Loucy (cell line): ENCODE data around the gene TSG101.

Experiments used
- H2AFZ ChIP-seq: fragments of 200-600 bp; sonication (generic); 2 replicates; pipeline ENCODE4 v1.6.0; 2016; ENCODE audit warnings: antibody characterized with exemption, mild to moderate bottlenecking, low read length, moderate library complexity
- H3F3A ChIP-seq: fragments of 200-600 bp; 2 replicates; pipeline ENCODE4 v1.6.0; 2016; ENCODE audit warnings: antibody characterized with exemption, low read depth, mild to moderate bottlenecking
- H3K27me3 ChIP-seq: fragments of 200-600 bp; sonication (generic); 2 replicates; pipeline ENCODE4 v1.6.1; 2014; ENCODE audit warnings: low read length, mild to moderate bottlenecking; ENCODE audit not compliant: insufficient read depth, poor library complexity, severe bottlenecking
- H3K36me3 ChIP-seq: fragments of 200-600 bp; sonication (generic); 2 replicates; pipeline ENCODE4 v1.6.1; 2016; ENCODE audit warnings: low read length; ENCODE audit not compliant: insufficient read depth
- H3K4me1 ChIP-seq: fragments of 200-600 bp; sonication (generic); 2 replicates; pipeline ENCODE4 v1.5.1; 2014; ENCODE audit warnings: low read length, mild to moderate bottlenecking; ENCODE audit not compliant: insufficient read depth, poor library complexity, severe bottlenecking
- H3K4me2 ChIP-seq: fragments of 200-600 bp; sonication (generic); 2 replicates; pipeline ENCODE4 v1.6.0; 2014; ENCODE audit warnings: antibody characterized with exemption, low read length, low read depth, mild to moderate bottlenecking; ENCODE audit not compliant: poor library complexity, severe bottlenecking
- H3K4me3 ChIP-seq: fragments of 200-600 bp; sonication (generic); 2 replicates; pipeline ENCODE4 v1.5.1; 2014; ENCODE audit warnings: low read length, mild to moderate bottlenecking, mixed read lengths; ENCODE audit not compliant: poor library complexity, severe bottlenecking
- H3K79me2 ChIP-seq: fragments of 200-600 bp; sonication (generic); 2 replicates; pipeline ENCODE4 v1.6.1; 2014; ENCODE audit warnings: low read length; ENCODE audit not compliant: insufficient read depth
- H3K9ac ChIP-seq: fragments of 200-600 bp; sonication (generic); 2 replicates; pipeline ENCODE4 v1.6.0; 2014; ENCODE audit warnings: mild to moderate bottlenecking, low read depth, low read length, moderate library complexity; ENCODE audit not compliant: poor library complexity, severe bottlenecking
- H3K9me2 ChIP-seq: fragments of 200-600 bp; sonication (generic); replicated peaks from 2 replicates; pipeline ENCODE4 v1.6.1; 2016; ENCODE audit warnings: low read depth, low read length, mixed read lengths
- H3K9me3 ChIP-seq: fragments of 200-600 bp; sonication (generic); 2 replicates; pipeline ENCODE4 v1.6.1; 2014; ENCODE audit warnings: mild to moderate bottlenecking, antibody characterized with exemption, low read length, low read depth; ENCODE audit not compliant: insufficient read depth
- H4K20me1 ChIP-seq: fragments of 200-600 bp; sonication (generic); 2 replicates; pipeline ENCODE4 v1.6.0; 2014; ENCODE audit warnings: antibody characterized with exemption, low read length, mild to moderate bottlenecking; ENCODE audit not compliant: insufficient read depth, poor library complexity, severe bottlenecking
- CTCF ChIP-seq: fragments of 200-600 bp; sonication (generic); conservative IDR thresholded peaks from 2 replicates; pipeline ENCODE4 v1.5.1; 2014; ENCODE audit warnings: mild to moderate bottlenecking, antibody characterized with exemption, low read length
- EZH2phosphoT487 ChIP-seq: fragments of 200-600 bp; IDR thresholded peaks from 2 replicates; pipeline ENCODE4 v1.6.1; 2018; ENCODE audit warnings: antibody characterized with exemption, mild to moderate bottlenecking, moderate library complexity, borderline replicate concordance

The TSG101 gene

DNA sequence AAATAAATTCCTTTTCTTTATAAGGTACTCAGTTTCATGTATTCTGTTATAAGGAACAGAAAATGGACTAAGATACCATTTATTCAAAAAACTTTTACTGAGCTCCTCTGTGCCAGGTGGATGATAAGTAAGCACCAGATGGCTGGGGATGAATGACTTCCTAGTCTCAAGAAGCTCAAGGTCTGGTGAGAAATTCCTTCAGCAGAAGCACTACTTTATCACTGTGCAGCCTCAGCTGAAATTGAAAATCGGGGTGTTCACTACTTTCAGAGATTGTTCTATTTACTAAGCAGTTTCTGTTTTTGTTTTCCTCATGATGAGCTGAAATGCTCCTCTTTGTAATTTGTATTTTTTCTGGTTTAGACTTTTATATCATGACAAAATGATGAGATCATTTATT lies 63.3 kb downstream of the TSG101 start:
- H3K4me2 ChIP-seq = no peak overlapping the region
- no peak for TF ChIP-seq CTCF
- no peak for TF ChIP-seq EZH2phosphoT487
- H2AFZ ChIP-seq = no peak overlapping the region
- H3K9me3 ChIP-seq = no peaks in the 10 kb centered on the region
- no peak overlapping the region for H3K9ac ChIP-seq
- no peaks in the 10 kb centered on the region for H3K9me2 ChIP-seq
- no peak overlapping the region for H3K4me3 ChIP-seq
- H3K27me3 ChIP-seq = no peaks in the 10 kb centered on the region
- no peaks in the 10 kb centered on the region for H3K36me3 ChIP-seq
- no peaks in the 10 kb centered on the region for H3K4me1 ChIP-seq
- H3K79me2 ChIP-seq = no peaks in the 10 kb centered on the region
- no peaks in the 10 kb centered on the region for H4K20me1 ChIP-seq
- no peaks in the 10 kb centered on the region for H3F3A ChIP-seq

DNA sequence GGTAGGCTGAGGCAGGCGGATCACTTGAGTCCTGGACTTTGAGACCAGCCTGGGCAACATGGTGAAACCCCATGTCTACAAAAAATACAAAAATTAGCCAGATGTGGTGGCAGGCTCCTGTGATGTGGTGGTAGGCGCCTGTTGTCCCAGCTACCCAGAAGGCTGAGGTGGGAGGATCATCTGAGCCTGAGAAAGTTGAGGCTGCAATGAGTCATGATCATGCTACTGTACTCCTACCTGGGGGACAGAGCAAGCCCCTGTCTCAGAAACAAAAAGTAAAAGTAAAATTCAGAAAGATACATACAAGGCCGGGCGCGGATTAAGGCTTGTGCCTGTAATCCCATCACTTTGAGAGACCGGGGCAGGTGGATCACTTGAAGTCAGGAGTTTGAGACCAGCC lies 64.8 kb downstream of the TSG101 start:
- Histone ChIP-seq H3K9ac (no peak overlapping the region), H3K4me1 (no peaks in the 10 kb centered on the region), H3K27me3 (no peaks in the 10 kb centered on the region), H3K4me3 (no peak overlapping the region), H3K9me3 (no peaks in the 10 kb centered on the region), H2AFZ (no peak overlapping the region), H3K79me2 (no peaks in the 10 kb centered on the region), H4K20me1 (no peaks in the 10 kb centered on the region), H3K36me3 (no peaks in the 10 kb centered on the region), H3K4me2 (no peak overlapping the region), H3K9me2 (no peaks in the 10 kb centered on the region), H3F3A (no peaks in the 10 kb centered on the region)
- TF ChIP-seq CTCF (no peak), EZH2phosphoT487 (no peak)

GRCh38 chr11:18459634-18460033 lies 67.1 kb downstream of the TSG101 start:
- H2AFZ ChIP-seq = no peak overlapping the region
- no peaks in the 10 kb centered on the region for H3K9me3 ChIP-seq
- H3K4me3 ChIP-seq = no peak overlapping the region
- H4K20me1 ChIP-seq = no peaks in the 10 kb centered on the region
- no peaks in the 10 kb centered on the region for H3K4me1 ChIP-seq
- H3K9ac ChIP-seq = no peak overlapping the region
- H3K4me2 ChIP-seq = no peak overlapping the region
- no peaks in the 10 kb centered on the region for H3K9me2 ChIP-seq
- TF ChIP-seq EZH2phosphoT487 (no peak), CTCF (no peak)
- H3K36me3 ChIP-seq = no peaks in the 10 kb centered on the region
- H3K27me3 ChIP-seq = no peaks in the 10 kb centered on the region
- no peaks in the 10 kb centered on the region for H3F3A ChIP-seq
- no peaks in the 10 kb centered on the region for H3K79me2 ChIP-seq
